Spleen (tissue), 11 donors: Measurements from ENCODE around the gene AMY1B. TPM values are rescaled to one million over a fixed set of nuclear protein-coding genes. Genes with fewer than 3 reads are reported as not detected.
"Not testable (repeated sequence)": the region's sequence is repeated elsewhere in the genome, so short reads cannot be mapped to it uniquely, and the experiment has no call there.

Experiments
- DNase-seq: peaks from one replicate; pipeline ENCODE4 v3.0.0-alpha.2; 2020
- H3K27ac ChIP-seq, 8 donors: fragments of 200-600 bp; sonication (generic) in 7 of 8; 1 replicate in 4 of 8; 2 replicates in 4 of 8; pipeline versions ENCODE4 v1.5.0 to v1.8.0; 2016 to 2021; ENCODE audit warnings: inconsistent platforms in 4 of 8, mild to moderate bottlenecking in 4 of 8, moderate library complexity in 1 of 8
- H3K27me3 ChIP-seq, 7 donors: fragments of 200-600 bp; sonication (generic) in 6 of 7; replicated peaks in 1 of 7; 1 replicate in 4 of 7; 2 replicates in 3 of 7; pipeline versions ENCODE4 v1.5.0 to v1.8.0; 2016 to 2021; ENCODE audit warnings: inconsistent platforms in 3 of 7, mild to moderate bottlenecking in 1 of 7
- H3K36me3 ChIP-seq, 6 donors: fragments of 200-600 bp; sonication (generic) in 5 of 6; 1 replicate in 4 of 6; 2 replicates in 2 of 6; pipeline versions ENCODE4 v1.5.0 to v1.8.0; 2016 to 2021; ENCODE audit warnings: inconsistent platforms in 2 of 6
- H3K4me1 ChIP-seq, 6 donors: fragments of 200-600 bp; sonication (generic) in 5 of 6; 1 replicate in 3 of 6; 2 replicates in 3 of 6; pipeline versions ENCODE4 v1.5.0 to v1.8.0; 2016 to 2021; ENCODE audit warnings: inconsistent platforms in 3 of 6
- H3K4me3 ChIP-seq, 8 donors: fragments of 200-600 bp; sonication (generic) in 7 of 8; 1 replicate in 4 of 8; 2 replicates in 4 of 8; pipeline versions ENCODE4 v1.5.0 to v1.8.0; 2016 to 2021; ENCODE audit warnings: inconsistent platforms in 4 of 8, mild to moderate bottlenecking in 4 of 8, moderate library complexity in 2 of 8
- H3K9me3 ChIP-seq, 8 donors: fragments of 200-600 bp; sonication (generic) in 7 of 8; 1 replicate in 4 of 8; 2 replicates in 4 of 8; pipeline versions ENCODE4 v1.5.0 to v1.8.0; 2016 to 2021; ENCODE audit warnings: inconsistent platforms in 4 of 8
- WGBS, 5 donors: extraction: QIAGEN DNeasy Blood & Tissue Kit in 3 of 5; methylation state at CpG; one replicate each; pipeline versions ENCODE4 v1.1.5 to v1.1.7; 2013 to 2018; 5-methylcytosine and 5-hydroxymethylcytosine counted together
- intact Hi-C: fragments of 100-400 bp; cut with DNase I; formaldehyde crosslinking; loops from one replicate; pipeline ENCODE4 v1.15.0; 2023; ENCODE audit warnings: low total_unique reads
- polyA plus RNA-seq, 3 donors: library from polyadenylated mRNA; stranded (reverse); fragments of 200-250 nt; gene quantifications; one replicate each; pipeline ENCODE4 v1.2.1, GENCODE V29; 2013
- small RNA-seq, 4 donors: library from RNA; depleted of rRNA; stranded (forward); fragments of <200 nt; gene quantifications; one replicate each; pipeline ENCODE3, GENCODE V24; 2016
- total RNA-seq, 7 donors: library from RNA; depleted of rRNA in 3 of 7; stranded (reverse); fragments of >200 nt in 3 of 7; fragmentation: NEBNext Ultra II Directional in 4 of 7; extraction: Animal tissue kit (Norgen Biotek cat#: 25700) in 4 of 7; gene quantifications; one replicate each; pipeline versions ENCODE4 v1.1.0 to v1.2.1, GENCODE V29; 2016 to 2021
- donor health status: healthy with polysubstance abuse.
- donor health status: DM: no; HTN: no; CAD: no; lungs with moderate emphysema.
- donor health status: DM: no; HTN: no; CAD: no.
- donor health status: Bipolar disorder and iron deficiency.
- donor health status: healthy.
- donor health status: DM: no; HTN: no; CAD: no.
- donor health status: DM: yes; HTN: yes; CAD: no.

Gene AMY1B
- total and polyA plus RNA-seq, 10 donors: not detected

GRCh38 chr1:103676335-103676734 lies 19.7 kb downstream of the AMY1B start:
- H3K4me1 ChIP-seq, H3K27me3 ChIP-seq, H3K4me3 ChIP-seq, DNase-seq, H3K9me3 ChIP-seq, H3K27ac ChIP-seq, H3K36me3 ChIP-seq, intact Hi-C loops: not testable (repeated sequence)
- WGBS, 5 donors: no CpG with 5 or more reads among the region's 3 CpGs

DNA sequence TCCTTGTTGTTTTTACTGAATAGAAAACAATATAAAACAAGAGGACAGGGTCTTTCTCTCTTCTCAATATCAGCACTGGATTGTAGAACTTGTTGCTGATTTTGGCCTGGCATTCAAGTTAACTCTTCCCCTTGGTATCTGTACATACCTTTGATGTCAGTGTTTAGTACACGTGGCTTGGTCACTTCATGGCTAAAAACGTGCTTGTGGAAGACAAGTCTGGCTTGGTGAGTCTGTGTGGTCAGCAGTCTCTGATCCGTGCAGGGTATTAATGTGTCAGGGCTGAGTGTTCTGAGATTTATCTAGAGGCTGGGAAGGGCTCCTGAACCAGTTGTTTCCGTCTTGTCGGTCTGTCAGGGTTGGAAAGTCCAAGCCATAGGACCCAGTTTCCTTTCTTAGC lies 40.5 kb downstream of the AMY1B start, which contains the start of gene AMY1A:
Gene AMY1A (plus strand): TSS at position 301 of the 400 bp plus-strand sequence. CDS start 571 bp downstream, outside the sequence.
- no CpG with 5 or more reads among the region's 5 CpGs for WGBS, 5 donors
- H3K27ac ChIP-seq, H3K4me3 ChIP-seq, H3K27me3 ChIP-seq, H3K36me3 ChIP-seq, H3K9me3 ChIP-seq, DNase-seq, H3K4me1 ChIP-seq, intact Hi-C loops: not testable (repeated sequence)

DNA sequence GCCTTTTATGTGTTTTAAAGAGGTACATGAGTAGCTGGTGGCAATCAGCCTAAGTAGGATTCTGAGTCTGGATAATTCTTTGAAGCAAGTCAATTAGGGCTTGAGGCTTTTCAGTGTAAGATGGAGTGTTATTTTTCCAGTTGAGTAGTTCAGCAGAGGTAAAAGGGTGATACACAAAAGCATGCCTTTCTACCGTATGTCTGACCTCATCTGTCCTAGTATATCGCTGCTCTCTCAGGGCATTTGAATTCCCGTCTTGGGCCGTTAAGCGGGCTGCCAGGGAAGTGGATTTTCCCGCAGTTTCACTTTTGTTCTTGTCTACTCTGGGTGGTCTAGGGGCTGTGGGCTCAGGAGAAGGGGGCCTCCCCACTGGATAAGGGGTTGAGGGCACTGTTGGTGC lies 41.9 kb downstream of the AMY1B start:
- no CpG with 5 or more reads among the region's 6 CpGs for WGBS, 5 donors
- H3K27me3 ChIP-seq, H3K36me3 ChIP-seq, DNase-seq, intact Hi-C loops, H3K4me3 ChIP-seq, H3K9me3 ChIP-seq, H3K4me1 ChIP-seq, H3K27ac ChIP-seq: not testable (repeated sequence)

DNA sequence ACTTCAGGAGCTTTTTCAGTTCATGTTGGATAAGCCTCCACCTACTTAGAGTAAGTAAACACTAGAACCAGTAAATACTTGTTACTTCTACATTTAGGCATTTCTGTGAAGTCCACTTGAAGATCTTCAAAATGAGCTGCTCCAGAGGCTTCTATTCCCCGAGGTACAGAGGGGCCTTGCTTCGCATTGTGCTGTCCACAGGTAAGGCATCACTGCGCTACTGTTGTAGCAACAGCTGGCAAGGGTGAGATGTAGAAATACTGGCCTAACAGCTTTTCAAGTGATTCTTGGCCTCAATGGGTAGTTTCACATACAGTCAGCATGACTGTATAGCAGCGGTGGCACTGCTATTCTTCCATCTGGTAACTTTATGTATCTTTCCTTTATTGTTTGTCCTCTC lies 45.1 kb downstream of the AMY1B start:
- H3K27me3 ChIP-seq, DNase-seq, H3K4me3 ChIP-seq, H3K4me1 ChIP-seq, intact Hi-C loops, H3K36me3 ChIP-seq, H3K27ac ChIP-seq, H3K9me3 ChIP-seq: not testable (repeated sequence)
- no CpG with 5 or more reads among the region's 4 CpGs for WGBS, 5 donors

DNA sequence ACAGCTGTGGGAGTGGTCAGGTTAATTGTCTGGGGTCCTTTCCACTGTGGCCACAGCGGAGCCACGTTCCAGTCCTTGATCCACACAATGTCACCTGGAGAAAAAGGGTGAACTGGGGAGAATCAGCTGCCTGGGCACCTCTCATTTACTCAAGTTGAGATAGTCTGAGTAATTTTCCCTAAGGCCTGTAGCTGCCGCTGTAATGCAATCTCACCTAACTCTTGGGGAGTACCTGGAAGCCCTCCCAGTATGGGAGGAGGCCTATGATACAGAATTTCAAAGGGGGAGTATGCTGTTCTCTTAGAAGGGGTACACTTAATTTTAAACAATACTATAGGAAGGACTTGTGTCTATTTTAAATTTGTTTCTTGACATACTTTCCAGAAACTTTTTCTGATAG lies 45.7 kb downstream of the AMY1B start:
- WGBS, 5 donors: no CpG with 5 or more reads among the region's 3 CpGs
- H3K27ac ChIP-seq, H3K36me3 ChIP-seq, H3K4me3 ChIP-seq, DNase-seq, H3K27me3 ChIP-seq, H3K4me1 ChIP-seq, intact Hi-C loops, H3K9me3 ChIP-seq: not testable (repeated sequence)

DNA sequence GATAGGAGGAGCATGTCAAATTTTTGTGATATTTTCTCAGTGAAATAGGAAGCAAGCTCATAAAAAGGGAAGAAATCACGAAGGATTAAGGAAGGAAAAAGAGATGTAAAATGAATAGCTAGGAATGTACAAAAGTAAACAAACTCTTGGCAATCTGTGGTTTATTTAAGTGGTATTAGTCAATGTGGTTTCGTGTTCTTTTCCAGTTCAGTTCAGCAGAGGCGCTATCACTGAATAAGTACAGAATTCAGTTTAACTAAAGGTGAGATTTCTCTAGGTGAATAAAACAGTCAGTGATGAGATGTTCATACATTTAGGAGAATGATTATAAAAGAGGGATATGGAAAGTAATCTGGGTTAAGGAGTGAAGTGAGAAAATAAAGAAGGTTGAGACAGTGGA lies 52.1 kb downstream of the AMY1B start:
- H3K4me1 ChIP-seq, DNase-seq, H3K36me3 ChIP-seq, H3K27me3 ChIP-seq, H3K9me3 ChIP-seq, H3K27ac ChIP-seq, intact Hi-C loops, H3K4me3 ChIP-seq: not testable (repeated sequence)
- whole genome bisulfite sequencing, 5 donors: no CpG with 5 or more reads among the region's 3 CpGs

GRCh38 chr1:103641194-103641593 lies 54.8 kb downstream of the AMY1B start:
- H3K4me1 ChIP-seq, H3K27me3 ChIP-seq, H3K36me3 ChIP-seq, DNase-seq, H3K4me3 ChIP-seq, H3K27ac ChIP-seq, intact Hi-C loops, H3K9me3 ChIP-seq: not testable (repeated sequence)
- WGBS, 5 donors: no CpG with 5 or more reads among the region's 3 CpGs

Small RNA genes within 50 kb of the gene (small RNA-seq; reads per million reads assigned to genes)
- gene AC105272.1: 0 reads per million in 4 donors

Other genes starting within 250 kb of the AMY1B start
- gene RNPC3, start 170.5 kb downstream of the AMY1B start, total RNA-seq: 10 to 100 TPM; 25.9 to 60.6 (median 48.3) TPM
- 10 to 100 TPM in 2 of 3 donors, 1 to 10 TPM in 1; 9.7 to 10.9 (median 10.8) TPM for gene RNPC3, start 170.5 kb downstream of the AMY1B start, polyA plus RNA-seq
- 10 to 100 TPM; 15.0 to 40.0 (median 27.1) TPM for gene AMY2B, start 124.6 kb downstream of the AMY1B start, total RNA-seq
- 10 to 100 TPM; 22.6 to 47.5 (median 25.3) TPM for gene AMY2B, start 124.6 kb downstream of the AMY1B start, polyA plus RNA-seq
- gene AMY2A, start 78.8 kb downstream of the AMY1B start, total RNA-seq: 1 to 10 TPM in 3 of 7 donors, under 1 TPM in 1, not detected in 3; 0.43 to 6.9 (median 2.7) TPM
- under 1 TPM; 0.06 to 0.16 (median 0.09) TPM for gene AMY2A, start 78.8 kb downstream of the AMY1B start, polyA plus RNA-seq
- not detected for gene AMY1A, start 40.5 kb downstream of the AMY1B start, total RNA-seq
- not detected for gene AMY1A, start 40.5 kb downstream of the AMY1B start, polyA plus RNA-seq
- not detected for gene AMY1C, start 53.7 kb upstream of the AMY1B start, total RNA-seq
- not detected for gene AMY1C, start 53.7 kb upstream of the AMY1B start, polyA plus RNA-seq